Esophagus muscularis mucosa (tissue), 4 donors: ENCODE data around the gene RBL2. TPM values are rescaled to one million over a fixed set of nuclear protein-coding genes. Genes with fewer than 3 reads are reported as not detected.

Source experiments
- DNase-seq: peaks from one replicate; pipeline ENCODE4 v3.0.0-alpha.2; 2017; ENCODE audit errors: extremely low spot score
- H3K27ac ChIP-seq, 4 donors: fragments of 200-600 bp; sonication (generic); replicated peaks in 1 of 4; 1 replicate in 3 of 4; 2 replicates in 1 of 4; pipeline ENCODE4 v1.5.1; 2016 to 2019; ENCODE audit warnings: mild to moderate bottlenecking in 1 of 4
- H3K27me3 ChIP-seq, 4 donors: fragments of 200-600 bp; sonication (generic); one replicate each; pipeline versions ENCODE4 v1.5.1 to v1.6.0; 2016 to 2019
- H3K36me3 ChIP-seq, 4 donors: fragments of 200-600 bp; sonication (generic); one replicate each; pipeline ENCODE4 v1.5.1; 2016 to 2019
- H3K4me1 ChIP-seq, 4 donors: fragments of 200-600 bp; sonication (generic); one replicate each; pipeline ENCODE4 v1.5.1; 2016 to 2019
- H3K4me3 ChIP-seq, 4 donors: fragments of 200-600 bp; sonication (generic); 1 replicate in 2 of 4; 2 replicates in 2 of 4; pipeline ENCODE4 v1.5.1; 2016 to 2019; ENCODE audit warnings: mild to moderate bottlenecking in 4 of 4, moderate library complexity in 1 of 4
- H3K9me3 ChIP-seq, 4 donors: fragments of 200-600 bp; sonication (generic); 1 replicate in 3 of 4; 2 replicates in 1 of 4; pipeline ENCODE4 v1.5.1; 2016 to 2019
- EP300 ChIP-seq: sonication (generic); formaldehyde crosslinking; IDR thresholded peaks from one replicate; pipeline ENCODE4 v1.6.1; 2017; ENCODE audit warnings: antibody characterized with exemption
- POLR2A ChIP-seq: fragments of 450-650 bp; IDR thresholded peaks from one replicate; pipeline ENCODE4 v1.6.1; 2017; ENCODE audit warnings: antibody characterized with exemption, moderate library complexity, mild to moderate bottlenecking, low read depth
- POLR2AphosphoS5 ChIP-seq, 2 donors: sonication (generic); formaldehyde crosslinking; IDR thresholded peaks; one replicate each; pipeline ENCODE4 v1.6.1; 2017; ENCODE audit warnings: antibody characterized with exemption in 2 of 2
- WGBS: methylation state at CpG from one replicate; pipeline ENCODE4 v1.1.5; 2018; 5-methylcytosine and 5-hydroxymethylcytosine counted together
- intact Hi-C: fragments of 100-400 bp; cut with DNase I; formaldehyde crosslinking; loops from one replicate; pipeline ENCODE4 v1.15.1; 2023
- total RNA-seq, 4 donors: library from RNA; depleted of rRNA; stranded (reverse); fragments of >200 nt; gene quantifications; one replicate each; pipeline versions ENCODE4 v1.1.0 to v1.2.1, GENCODE V29; 2016
- TF ChIP-seq, protein P1 (sequence below), 3 experiments: fragments of 200-600 bp in 2 of 3; fragments of 450-650 bp in 1 of 3; sonication (generic) in 2 of 3; IDR thresholded peaks; one replicate each; pipeline ENCODE4 v1.5.1; 2017 to 2019; ENCODE audit warnings: antibody characterized with exemption in 3 of 3, mild to moderate bottlenecking in 2 of 3, moderate library complexity in 1 of 3

Gene RBL2
- total RNA-seq, 4 donors from 2014 or later = 72.8 to 90.3 (median 84.4) TPM

DNA sequence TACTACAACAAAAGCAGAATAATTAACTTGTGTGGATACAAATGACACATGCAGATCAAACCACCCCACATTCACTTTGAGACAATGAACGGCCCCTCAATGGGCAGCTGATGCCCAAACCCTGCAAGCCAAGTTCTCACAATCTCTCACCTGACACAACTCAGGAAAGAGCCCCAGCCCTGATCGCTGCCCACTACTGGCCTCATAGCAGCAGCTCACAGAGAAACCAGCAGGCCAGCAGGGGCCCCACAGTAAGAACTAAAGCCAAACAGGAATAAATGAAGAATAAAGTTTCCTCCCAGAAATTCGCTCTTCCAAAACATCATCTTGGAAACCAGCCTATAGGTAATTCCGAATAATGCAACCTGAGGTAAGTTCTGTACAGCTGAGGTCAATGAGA is 61.1 kb downstream of the RBL2 start:
- Histone ChIP-seq H3K27ac (no peak overlapping the region), H3K4me1 (peaks cover 0 to 4% (median 2%) of the 10 kb centered on the region in 4 donors), H3K27me3 (no peaks in the 10 kb centered on the region), H3K36me3 (peaks cover 57 to 96% (median 86%) of the 10 kb centered on the region in 4 donors), H3K4me3 (no peak overlapping the region), H3K9me3 (no peaks in the 10 kb centered on the region)
- TF ChIP-seq, protein P1, sequence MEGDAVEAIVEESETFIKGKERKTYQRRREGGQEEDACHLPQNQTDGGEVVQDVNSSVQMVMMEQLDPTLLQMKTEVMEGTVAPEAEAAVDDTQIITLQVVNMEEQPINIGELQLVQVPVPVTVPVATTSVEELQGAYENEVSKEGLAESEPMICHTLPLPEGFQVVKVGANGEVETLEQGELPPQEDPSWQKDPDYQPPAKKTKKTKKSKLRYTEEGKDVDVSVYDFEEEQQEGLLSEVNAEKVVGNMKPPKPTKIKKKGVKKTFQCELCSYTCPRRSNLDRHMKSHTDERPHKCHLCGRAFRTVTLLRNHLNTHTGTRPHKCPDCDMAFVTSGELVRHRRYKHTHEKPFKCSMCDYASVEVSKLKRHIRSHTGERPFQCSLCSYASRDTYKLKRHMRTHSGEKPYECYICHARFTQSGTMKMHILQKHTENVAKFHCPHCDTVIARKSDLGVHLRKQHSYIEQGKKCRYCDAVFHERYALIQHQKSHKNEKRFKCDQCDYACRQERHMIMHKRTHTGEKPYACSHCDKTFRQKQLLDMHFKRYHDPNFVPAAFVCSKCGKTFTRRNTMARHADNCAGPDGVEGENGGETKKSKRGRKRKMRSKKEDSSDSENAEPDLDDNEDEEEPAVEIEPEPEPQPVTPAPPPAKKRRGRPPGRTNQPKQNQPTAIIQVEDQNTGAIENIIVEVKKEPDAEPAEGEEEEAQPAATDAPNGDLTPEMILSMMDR (IDR thresholded peaks at IDR 0.05) = no peak
- TF ChIP-seq POLR2A (no peak), POLR2AphosphoS5 (IDR thresholded peaks at IDR 0.05) (no peak), EP300 (no peak)
- DNase-seq = peak; percentile 55
- intact Hi-C loops = no loop called here
- WGBS = 94% methylated on average over 4 of the region's 4 CpGs

GRCh38 chr16:53498984-53499383 is 64.7 kb downstream of the RBL2 start:
- Histone ChIP-seq H3K9me3 (no peaks in the 10 kb centered on the region), H3K27ac (no peak overlapping the region), H3K4me1 (peaks cover 10 to 29% (median 25%) of the 10 kb centered on the region in 4 donors), H3K27me3 (no peaks in the 10 kb centered on the region), H3K4me3 (no peak overlapping the region), H3K36me3 (peaks cover 37 to 60% (median 50%) of the 10 kb centered on the region in 4 donors)
- intact Hi-C loops = no loop called here
- 98% methylated on average over 4 of the region's 4 CpGs for WGBS
- TF ChIP-seq POLR2A (no peak), POLR2AphosphoS5 (IDR thresholded peaks at IDR 0.05) (no peak), EP300 (no peak)
- TF ChIP-seq, protein P1 (IDR thresholded peaks at IDR 0.05) = no peak
- DNase-seq = peak; percentile 17

DNA sequence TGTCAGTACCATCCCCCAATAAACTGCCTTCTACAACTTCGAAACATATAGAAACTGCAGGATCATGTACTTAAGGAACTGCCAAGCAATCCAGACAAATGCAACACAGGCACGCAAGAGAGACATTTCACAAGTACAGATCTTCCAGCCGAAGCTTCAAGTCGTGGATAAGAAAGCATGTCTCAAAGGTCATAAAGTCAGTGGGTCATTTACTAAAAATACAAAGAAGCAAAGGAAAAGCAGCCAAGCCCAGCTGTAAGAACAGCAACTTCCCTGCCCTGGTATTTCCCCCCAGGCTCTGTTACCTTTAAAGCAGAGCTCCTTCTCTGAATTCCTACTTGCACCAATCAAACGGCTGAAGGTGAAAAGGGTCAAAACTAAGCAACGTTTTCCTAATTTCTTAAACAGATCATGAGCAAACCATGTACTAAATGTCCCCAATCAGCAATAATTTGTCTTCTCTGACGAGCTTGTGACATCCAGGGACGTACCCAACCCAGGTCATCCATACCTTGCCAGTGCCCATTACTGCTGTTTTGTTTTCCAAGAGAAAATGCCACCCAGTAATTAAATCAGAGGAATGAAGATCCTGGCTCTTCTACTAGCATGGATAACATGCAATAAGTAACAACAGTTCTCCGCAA is 67.1 kb downstream of the RBL2 start:
- TF ChIP-seq, protein P1 (IDR thresholded peaks at IDR 0.05) = no peak
- TF ChIP-seq EP300 (no peak), POLR2AphosphoS5 (IDR thresholded peaks at IDR 0.05) (no peak), POLR2A (no peak)

DNA sequence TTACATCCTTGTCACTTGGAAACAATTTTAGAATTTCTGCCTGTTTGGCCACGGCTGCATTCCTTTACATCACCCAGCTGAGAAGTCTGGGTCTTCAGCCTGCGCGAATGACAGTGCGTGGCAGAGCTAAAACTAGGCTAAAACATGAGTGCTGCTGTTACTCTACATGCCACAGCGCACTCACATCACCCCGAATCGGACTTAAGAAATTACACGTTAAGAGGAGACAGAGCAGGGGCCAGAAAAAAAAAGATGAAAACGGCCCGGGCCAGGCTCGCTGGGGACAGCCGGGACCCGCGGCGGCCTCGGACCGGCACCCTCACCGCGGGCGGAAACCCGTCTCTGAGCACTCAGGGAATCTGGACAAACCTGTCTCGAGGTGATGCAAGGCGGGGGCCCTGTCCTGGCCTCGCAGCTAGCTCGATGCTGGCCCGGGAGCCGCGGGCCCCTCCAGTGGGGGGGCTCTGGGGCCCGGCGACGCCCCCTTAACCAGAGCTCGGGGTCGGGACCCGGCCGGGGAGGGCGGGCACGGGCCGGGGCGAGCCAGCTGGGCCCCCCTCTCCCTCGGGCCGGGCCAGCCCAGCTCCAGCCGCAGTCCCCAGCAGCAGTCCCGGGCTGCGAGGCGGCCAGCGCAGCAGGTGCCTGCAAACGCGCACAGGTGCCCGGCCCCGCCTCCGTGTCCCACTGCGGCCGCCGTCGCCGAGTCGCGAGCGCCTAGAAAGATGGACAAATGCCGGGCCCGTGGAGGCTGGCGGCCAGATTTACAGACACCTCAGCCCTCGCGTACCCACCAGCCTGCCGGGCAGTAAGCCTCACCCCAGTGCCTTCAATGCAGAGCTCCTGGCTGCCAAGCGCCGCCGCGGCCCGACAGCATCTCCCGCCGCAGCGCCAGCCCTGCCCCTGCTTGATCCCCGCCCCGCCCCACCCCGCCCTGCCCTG is 68.3 kb downstream of the RBL2 start, which contains the start of gene AKTIP:
AKTIP (minus strand) TSS at position 879 of the 939 bp plus-strand sequence. CDS start 2,950 bp downstream, outside the sequence.
- WGBS = 1% methylated on average over 23 of the region's 76 CpGs
- Histone ChIP-seq H3K4me3 (peak within 1 kb of the TSS; percentile 87 to 98 (median 94)), H3K36me3 (peaks cover 10 to 24% (median 14%) of the 10 kb centered on the region in 4 donors), H3K27me3 (no peaks in the 10 kb centered on the region), H3K9me3 (no peaks in the 10 kb centered on the region), H3K4me1 (peaks cover 25 to 42% (median 35%) of the 10 kb centered on the region in 4 donors), H3K27ac (peak within 1 kb of the TSS; percentile 92 to 97 (median 96))
- DNase-seq = peak; percentile 91
- TF ChIP-seq POLR2A = no peak
- TF ChIP-seq, protein P1 (IDR thresholded peaks at IDR 0.05) = no peak
- TF ChIP-seq EP300 = no peak
- no peak for TF ChIP-seq POLR2AphosphoS5 (IDR thresholded peaks at IDR 0.05)
- intact Hi-C loops = loop anchor here (2.0 kb wide), 1 partner anchor 68 kb away; the partner anchor contains the start of gene RBL2

More for the DNA sequence above, 67.1 kb downstream of the RBL2 start:
- WGBS = 49% methylated on average over 9 of the region's 9 CpGs
- Histone ChIP-seq H3K4me1 (peaks cover 25 to 42% (median 35%) of the 10 kb centered on the region in 4 donors), H3K27me3 (no peaks in the 10 kb centered on the region), H3K4me3 (peak overlapping the region; percentile 87 to 98 (median 94)), H3K27ac (no peak overlapping the region), H3K9me3 (no peaks in the 10 kb centered on the region), H3K36me3 (peaks cover 16 to 36% (median 27%) of the 10 kb centered on the region in 4 donors)
- DNase-seq = peak; percentile 50
- intact Hi-C loops = no loop called here
